Kidney (tissue), 14 donors: ENCODE data around the gene MTFMT. TPM values are rescaled to one million over a fixed set of nuclear protein-coding genes. Genes with fewer than 3 reads are reported as not detected.

Source experiments
- DNase-seq, 5 donors: peaks; one replicate each; pipeline ENCODE4 v3.0.0-alpha.2; 2013 to 2020
- FAIRE-seq: peaks from 2 replicates; lab custom pipeline; 2012; peaks lifted over from hg19 to GRCh38; lab: Jason Lieb, UNC
- H3K27ac ChIP-seq, 2 donors: one replicate each; pipeline ENCODE4 v1.7.0; 2013; ENCODE audit warnings: low read depth in 2 of 2, low read length in 2 of 2, inconsistent platforms in 1 of 2
- H3K27me3 ChIP-seq: one replicate; pipeline ENCODE4 v1.7.1; 2013; ENCODE audit warnings: low read length, inconsistent platforms; ENCODE audit not compliant: control insufficient read depth, insufficient read depth
- H3K36me3 ChIP-seq, 3 donors: one replicate each; pipeline versions ENCODE4 v1.7.0 to v1.7.1; 2013; ENCODE audit warnings: low read length in 3 of 3, control low read depth in 1 of 3, inconsistent platforms in 1 of 3; ENCODE audit not compliant: insufficient read depth in 3 of 3, control insufficient read depth in 2 of 3
- H3K4me1 ChIP-seq, 3 donors: one replicate each; pipeline versions ENCODE4 v1.7.0 to v1.7.1; 2013; ENCODE audit warnings: low read length in 3 of 3, inconsistent platforms in 1 of 3, low read depth in 1 of 3; ENCODE audit not compliant: control insufficient read depth in 2 of 3, insufficient read depth in 2 of 3
- H3K4me3 ChIP-seq, 3 donors: one replicate each; pipeline versions ENCODE4 v1.7.0 to v1.8.1; 2013; ENCODE audit warnings: low read length in 3 of 3, control low read depth in 1 of 3, inconsistent platforms in 1 of 3
- H3K9ac ChIP-seq, 3 donors: one replicate each; pipeline versions ENCODE4 v1.7.0 to v1.7.1; 2013; ENCODE audit warnings: low read length in 3 of 3, control low read depth in 1 of 3, inconsistent platforms in 1 of 3
- H3K9me3 ChIP-seq, 3 donors: one replicate each; pipeline versions ENCODE4 v1.7.0 to v1.7.1; 2013; ENCODE audit warnings: low read length in 3 of 3, control low read depth in 1 of 3, inconsistent platforms in 1 of 3; ENCODE audit not compliant: control insufficient read depth in 2 of 3, insufficient read depth in 1 of 3
- CTCF ChIP-seq: IDR thresholded peaks from 3 replicates; pipeline ENCODE4 v1.5.1; 2012; ENCODE audit warnings: mild to moderate bottlenecking, moderate library complexity, borderline replicate concordance; ENCODE audit not compliant: insufficient read depth; ENCODE audit errors: extremely low read depth
- intact Hi-C: fragments of 100-400 bp; cut with DNase I; formaldehyde crosslinking; loops from one replicate; pipeline ENCODE4 v1.11.1; 2022
- polyA plus RNA-seq: library from polyadenylated mRNA; stranded (reverse); fragments of 350-450 nt; fragmentation: Illumina TruSeq; extraction: RNeasy Lipid Tissue Mini Kit (QIAGEN cat#74804); gene quantifications from one replicate; pipeline ENCODE4 v1.2.3, GENCODE V29; 2014; ENCODE audit warnings: low read depth, low replicate concordance; ENCODE audit not compliant: insufficient read depth
- total RNA-seq: library from RNA; stranded (reverse); fragmentation: NEBNext Ultra II Directional; extraction: Animal tissue kit (Norgen Biotek cat#: 25700); gene quantifications from one replicate; pipeline ENCODE4 v1.2.1, GENCODE V29; 2021
- donor health status: control.
- donor health status: control.
- donor health status: control.
- donor health status: control.
- donor health status: control.
- donor health status: DM: yes; HTN: yes; CAD: no.
- donor health status: Normal renal cell carcinoma (clear cell type).

The MTFMT gene
- total and polyA plus RNA-seq, 2 donors from 2014 or later, result 11.7 to 12.5 TPM

GRCh38 chr15:64997745-64998375 lies 31.6 kb downstream of the MTFMT start:
- intact Hi-C loops, result no loop called here
- Histone ChIP-seq H3K4me3 (no peak overlapping the region), H3K9me3 (no peaks in the 10 kb centered on the region), H3K27me3 (no peaks in the 10 kb centered on the region), H3K4me1 (no peaks in the 10 kb centered on the region), H3K9ac (no peak overlapping the region), H3K36me3 (no peaks in the 10 kb centered on the region), H3K27ac (no peak overlapping the region)
- DNase-seq, result no peak
- no peak for TF ChIP-seq CTCF
- no peak for FAIRE-seq

DNA sequence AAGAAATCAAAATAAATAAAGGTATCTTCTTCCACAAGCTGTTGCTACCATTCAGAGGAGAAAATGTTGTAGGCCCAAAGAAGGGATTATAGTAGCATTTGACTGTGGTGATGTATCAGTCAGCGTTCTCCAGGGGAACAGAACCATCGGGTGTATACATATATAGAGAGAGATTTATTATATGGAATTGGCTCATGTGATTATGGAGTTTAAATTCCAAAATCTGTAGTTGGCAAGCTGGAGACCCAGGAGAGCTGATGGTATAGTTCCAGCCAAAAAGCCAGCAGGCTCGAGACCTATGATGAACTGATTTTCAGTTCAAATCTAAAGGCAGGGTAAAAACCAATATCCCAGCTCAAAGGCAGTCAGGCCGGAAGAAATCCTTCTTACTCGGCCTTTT lies 32.4 kb downstream of the MTFMT start:
- FAIRE-seq, result no peak

GRCh38 chr15:64993290-64993689 lies 36.1 kb downstream of the MTFMT start:
- FAIRE-seq (no peak), DNase-seq (no peak)
- no peaks in the 10 kb centered on the region for H3K36me3 ChIP-seq
- TF ChIP-seq CTCF, result no peak
- no peak overlapping the region for H3K4me3 ChIP-seq
- no peak overlapping the region for H3K9ac ChIP-seq
- H3K27me3 ChIP-seq, result no peaks in the 10 kb centered on the region
- peaks cover 0 to 3% (median 2%) of the 10 kb centered on the region in 3 donors for H3K4me1 ChIP-seq
- H3K27ac ChIP-seq, result no peak overlapping the region
- H3K9me3 ChIP-seq, result no peaks in the 10 kb centered on the region
- intact Hi-C loops, result no loop called here

More for the DNA sequence above, 32.4 kb downstream of the MTFMT start:
- Histone ChIP-seq H3K36me3 (no peaks in the 10 kb centered on the region), H3K4me1 (no peaks in the 10 kb centered on the region), H3K4me3 (no peak overlapping the region), H3K9ac (no peak overlapping the region), H3K9me3 (no peaks in the 10 kb centered on the region), H3K27me3 (no peaks in the 10 kb centered on the region), H3K27ac (no peak overlapping the region)
- intact Hi-C loops, result no loop called here
- DNase-seq, result no peak
- no peak for TF ChIP-seq CTCF
